Measurements from ENCODE around the gene C17orf107. TPM values are rescaled to one million over a fixed set of nuclear protein-coding genes. Genes with fewer than 3 reads are reported as not detected.
"Not testable (repeated sequence)": the region's sequence is repeated elsewhere in the genome, so short reads cannot be mapped to it uniquely, and the experiment has no call there.

Gene C17orf107
- total RNA-seq: 1 to 10 TPM; 1.9 TPM

GRCh38 chr17:4899341-4900230 lies at the start of gene C17orf107:
Gene C17orf107, plus strand, starts transcription at chr17:4899536. Its CDS starts 227 bp downstream, at chr17:4899763.
- H3K36me3 Mint-ChIP-seq (ENCODE audit: low read depth): peaks cover 8% of the 10 kb centered on the region
- peak; percentile 95 for DNase-seq
- H3K9me3 Mint-ChIP-seq: no peaks in the 10 kb centered on the region
- H3K27ac Mint-ChIP-seq: peak within 1 kb of the TSS; percentile 70
- peaks cover 32% of the 10 kb centered on the region for H3K4me1 Mint-ChIP-seq (ENCODE audit: low read depth)
- H3K4me3 Mint-ChIP-seq: peak within 1 kb of the TSS; percentile 88
- H3K27me3 Mint-ChIP-seq (ENCODE audit: low read depth): no peaks in the 10 kb centered on the region
- intact Hi-C loops (cut with micrococcal nuclease): loop anchor here (1.0 to 5.0 kb wide), 4 partner anchors 41 to 332 kb away; partner anchors contain the start of genes ARRB2, MED11, RNF167 and SLC25A11
- CTCF ChIA-PET: interaction anchor here (0.6 to 1.7 kb wide), 14 partner anchors 10 to 826 kb away, joined by 3 to 7 read pairs (median 4); partner anchors contain the start of genes GLTPD2, RNF167 and SLC25A11

GRCh38 chr17:4850246-4850645 lies 49.1 kb upstream of the C17orf107 start:
- Mint-ChIP-seq H3K4me1 (ENCODE audit: low read depth) (peaks cover 26% of the 10 kb centered on the region), H3K36me3 (ENCODE audit: low read depth) (no peaks in the 10 kb centered on the region), H3K27me3 (ENCODE audit: low read depth) (no peaks in the 10 kb centered on the region), H3K27ac (no peak overlapping the region), H3K4me3 (no peak overlapping the region), H3K9me3 (peaks cover 3% of the 10 kb centered on the region)
- CTCF ChIA-PET: interaction anchor here (0.7 kb wide), 1 partner anchor 18 kb away, joined by 6 read pairs; no protein-coding TSS in a partner anchor
- intact Hi-C loops (cut with micrococcal nuclease): no loop called here
- DNase-seq: no peak

DNA sequence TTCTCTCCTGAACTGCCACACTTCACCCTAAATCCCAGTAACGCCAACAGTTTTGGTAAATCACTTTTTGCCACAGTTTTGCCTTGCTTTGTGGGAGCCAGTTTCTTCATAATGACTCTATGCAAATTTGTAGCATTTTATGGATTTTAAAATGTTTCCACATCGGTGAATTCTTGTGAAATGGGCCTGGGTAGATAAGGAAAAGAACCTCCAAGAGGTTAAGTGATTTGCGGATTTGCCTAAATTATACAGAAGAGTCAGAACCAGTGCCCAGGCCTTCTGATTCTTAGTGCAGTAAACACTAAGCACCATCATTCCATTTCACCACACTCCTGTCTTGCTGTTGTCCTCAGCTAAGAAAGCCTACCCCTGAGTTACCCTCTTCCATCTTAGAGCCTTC lies 48.3 kb upstream of the C17orf107 start:
- Mint-ChIP-seq H3K27me3 (ENCODE audit: low read depth) (no peaks in the 10 kb centered on the region), H3K9me3 (peaks cover 3% of the 10 kb centered on the region), H3K27ac (no peak overlapping the region), H3K4me3 (no peak overlapping the region), H3K4me1 (ENCODE audit: low read depth) (peaks cover 26% of the 10 kb centered on the region), H3K36me3 (ENCODE audit: low read depth) (peaks cover 2% of the 10 kb centered on the region)
- CTCF ChIA-PET: no interaction called here
- DNase-seq: no peak
- intact Hi-C loops (cut with micrococcal nuclease): no loop called here

DNA sequence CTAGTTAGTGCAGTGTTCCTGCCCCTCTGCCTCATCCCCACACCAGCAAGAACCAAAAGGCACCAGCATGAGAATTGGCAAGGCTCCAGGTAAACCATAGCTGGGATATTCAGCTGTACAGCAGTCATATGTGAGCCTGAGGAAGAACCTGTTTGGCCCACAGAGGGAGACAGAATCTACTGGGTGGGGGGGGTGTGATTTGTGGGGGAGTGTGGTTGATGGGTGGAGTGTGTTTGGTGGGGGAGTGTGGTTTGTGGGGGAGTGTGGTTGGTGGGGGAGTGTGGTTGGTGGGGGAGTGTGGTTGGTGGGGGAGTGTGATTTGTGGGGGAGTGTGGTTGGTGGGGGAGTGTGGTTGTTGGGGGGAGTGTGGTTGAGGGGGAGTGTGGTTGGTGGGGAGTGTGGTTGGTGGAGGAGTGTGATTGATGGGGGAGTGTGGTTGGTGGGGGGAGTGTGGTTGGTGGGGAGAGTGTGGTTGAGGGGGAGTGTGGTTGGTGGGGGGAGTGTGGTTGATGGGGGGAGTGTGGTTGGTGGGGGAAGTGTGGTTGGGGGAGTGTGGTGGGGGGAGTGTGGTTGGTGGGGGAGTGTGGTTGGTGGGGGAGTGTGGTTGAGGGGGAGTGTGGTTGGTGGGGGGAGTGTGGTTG lies 46.6 kb upstream of the C17orf107 start:
- peaks cover 30% of the 10 kb centered on the region for H3K4me1 Mint-ChIP-seq (ENCODE audit: low read depth)
- CTCF ChIA-PET: no interaction called here
- H3K36me3 Mint-ChIP-seq (ENCODE audit: low read depth): peaks cover 4% of the 10 kb centered on the region
- H3K27me3 Mint-ChIP-seq (ENCODE audit: low read depth): no peaks in the 10 kb centered on the region
- H3K9me3 Mint-ChIP-seq: peaks cover 3% of the 10 kb centered on the region
- H3K27ac Mint-ChIP-seq: no peak overlapping the region
- H3K4me3 Mint-ChIP-seq: no peak overlapping the region
- intact Hi-C loops (cut with micrococcal nuclease): no loop called here
- no peak for DNase-seq

GRCh38 chr17:4853208-4853671 lies 46.1 kb upstream of the C17orf107 start:
- intact Hi-C loops (cut with micrococcal nuclease): no loop called here
- Mint-ChIP-seq H3K36me3 (ENCODE audit: low read depth) (peaks cover 4% of the 10 kb centered on the region), H3K27ac (no peak overlapping the region), H3K4me3 (no peak overlapping the region), H3K27me3 (ENCODE audit: low read depth) (no peaks in the 10 kb centered on the region), H3K9me3 (peaks cover 3% of the 10 kb centered on the region), H3K4me1 (ENCODE audit: low read depth) (peaks cover 30% of the 10 kb centered on the region)
- CTCF ChIA-PET: no interaction called here
- no peak for DNase-seq

GRCh38 chr17:4854111-4854681 lies 45.1 kb upstream of the C17orf107 start:
- intact Hi-C loops (cut with micrococcal nuclease): no loop called here
- CTCF ChIA-PET: no interaction called here
- H3K27ac Mint-ChIP-seq: peak overlapping the region; percentile 1

DNA sequence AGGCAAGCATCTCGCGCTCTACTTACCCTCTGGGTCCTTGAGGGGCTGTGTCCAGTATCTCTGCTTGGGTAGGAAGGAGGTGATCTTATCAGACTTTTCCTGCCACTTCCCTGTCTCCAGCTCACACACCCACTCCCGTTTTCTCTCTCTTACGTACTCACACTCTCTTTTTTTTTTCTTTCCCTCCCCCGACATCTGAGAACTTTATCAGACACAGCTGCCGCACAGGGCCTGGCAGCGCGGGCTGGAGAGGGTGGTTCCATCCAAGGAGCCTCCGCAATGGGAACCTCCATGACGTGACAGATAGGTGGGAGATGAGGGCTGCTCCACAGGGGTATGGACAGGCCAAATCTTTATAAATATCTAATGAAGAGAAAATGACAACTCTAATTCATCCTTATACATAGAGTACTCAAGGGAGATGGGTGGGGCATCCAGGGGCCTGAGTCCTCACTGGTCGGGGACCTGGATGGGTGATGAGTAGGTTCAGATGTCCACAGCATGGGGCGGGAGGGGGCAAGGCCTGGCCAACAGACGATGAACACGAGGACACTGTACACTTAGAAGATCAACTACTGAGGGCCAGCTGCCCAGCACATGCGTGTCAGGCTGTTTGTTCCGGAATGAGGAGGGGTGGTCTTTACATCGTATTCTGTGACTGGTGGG lies 42.9 kb upstream of the C17orf107 start:
- Mint-ChIP-seq H3K27me3 (ENCODE audit: low read depth) (no peaks in the 10 kb centered on the region), H3K36me3 (ENCODE audit: low read depth) (peaks cover 5% of the 10 kb centered on the region), H3K9me3 (peaks cover 3% of the 10 kb centered on the region), H3K4me3 (no peak overlapping the region), H3K27ac (no peak overlapping the region), H3K4me1 (ENCODE audit: low read depth) (peaks cover 22% of the 10 kb centered on the region)
- CTCF ChIA-PET: no interaction called here
- DNase-seq: no peak
- intact Hi-C loops (cut with micrococcal nuclease): no loop called here

More at GRCh38 chr17:4854111-4854681, 45.1 kb upstream of the C17orf107 start:
- no peak overlapping the region for H3K4me3 Mint-ChIP-seq
- peaks cover 35% of the 10 kb centered on the region for H3K4me1 Mint-ChIP-seq (ENCODE audit: low read depth)
- peak; percentile 18 for DNase-seq
- no peaks in the 10 kb centered on the region for H3K27me3 Mint-ChIP-seq (ENCODE audit: low read depth)
- peaks cover 4% of the 10 kb centered on the region for H3K36me3 Mint-ChIP-seq (ENCODE audit: low read depth)
- peaks cover 3% of the 10 kb centered on the region for H3K9me3 Mint-ChIP-seq

DNA sequence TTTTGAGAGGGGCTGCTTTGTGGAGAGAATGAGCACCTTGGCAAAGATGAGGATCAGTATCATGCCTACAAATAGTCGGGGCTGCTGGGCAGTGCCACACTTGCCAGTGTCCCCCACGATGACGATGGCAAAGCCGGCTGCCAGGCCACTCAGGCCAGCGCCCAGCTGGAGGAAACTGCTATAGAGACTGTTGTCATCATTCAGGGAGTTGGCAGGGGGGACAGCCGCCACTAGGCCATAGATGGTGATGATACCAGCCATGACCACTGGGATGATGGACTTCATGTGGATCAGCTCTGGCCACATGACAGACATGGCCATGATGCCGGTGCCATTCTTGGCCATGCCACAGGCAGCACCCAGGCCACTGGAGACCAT lies 42.4 kb upstream of the C17orf107 start:
- Mint-ChIP-seq H3K27me3 (ENCODE audit: low read depth) (no peaks in the 10 kb centered on the region), H3K36me3 (ENCODE audit: low read depth) (peaks cover 5% of the 10 kb centered on the region), H3K4me1 (ENCODE audit: low read depth) (peaks cover 20% of the 10 kb centered on the region), H3K4me3 (no peak overlapping the region), H3K27ac (no peak overlapping the region), H3K9me3 (peaks cover 3% of the 10 kb centered on the region)
- CTCF ChIA-PET: no interaction called here
- intact Hi-C loops (cut with micrococcal nuclease): no loop called here
- no peak for DNase-seq

- H3K4me3 Mint-ChIP-seq; H3K36me3 Mint-ChIP-seq (ENCODE audit: low read depth); H3K9me3 Mint-ChIP-seq; H3K27me3 Mint-ChIP-seq (ENCODE audit: low read depth); DNase-seq; intact Hi-C loops (cut with micrococcal nuclease); H3K27ac Mint-ChIP-seq: not testable (repeated sequence)
- CTCF ChIA-PET: interaction anchor here (0.6 kb wide), 1 partner anchor 424 kb away, joined by 3 read pairs; no protein-coding TSS in a partner anchor
- H3K4me1 Mint-ChIP-seq (ENCODE audit: low read depth): peaks cover 16% of the 10 kb centered on the region
Observed at GRCh38 chr17:4857347-4857746, 42.0 kb upstream of the C17orf107 start.

DNA sequence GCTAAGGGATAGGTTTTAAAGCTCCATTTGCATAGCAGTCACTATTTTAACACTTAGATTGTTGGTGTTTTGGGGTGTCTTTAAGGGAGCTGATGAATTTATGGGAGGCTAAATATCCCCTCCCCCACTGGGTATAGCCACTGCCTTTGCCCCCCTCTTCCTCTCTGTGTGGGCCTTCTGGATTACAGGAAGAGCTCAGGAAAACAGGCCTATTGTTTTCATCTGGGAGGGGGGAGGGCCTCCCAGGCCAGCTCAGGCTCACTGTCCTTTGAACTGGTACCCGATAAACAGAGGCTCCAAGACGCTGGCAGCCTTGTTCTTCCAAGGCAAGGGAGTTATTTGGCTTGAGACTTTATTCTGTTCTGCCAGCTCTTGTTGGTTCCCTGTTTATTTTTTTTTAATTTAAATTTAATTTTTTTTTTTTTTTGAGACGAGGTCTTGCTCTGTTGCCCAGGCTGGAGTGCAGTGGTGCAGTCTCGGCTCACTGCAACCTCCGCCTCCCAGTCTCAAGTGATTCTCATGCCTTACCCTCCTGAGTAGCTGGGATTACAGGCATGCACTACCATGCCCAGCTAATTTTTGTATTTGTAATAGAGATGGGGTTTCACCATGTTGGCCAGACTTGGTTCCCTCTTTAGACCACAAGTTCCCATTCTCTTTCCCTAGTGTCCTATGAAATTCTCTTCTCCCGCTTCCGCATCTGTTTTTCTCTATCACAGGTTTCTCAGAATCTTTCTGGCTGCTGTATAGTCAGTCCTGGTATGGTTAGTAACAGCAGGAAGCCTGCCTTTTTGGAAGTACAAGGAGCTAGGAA lies 41.1 kb upstream of the C17orf107 start:
- H3K9me3 Mint-ChIP-seq: no peaks in the 10 kb centered on the region
- H3K27me3 Mint-ChIP-seq (ENCODE audit: low read depth): no peaks in the 10 kb centered on the region
- H3K27ac Mint-ChIP-seq: no peak overlapping the region
- H3K36me3 Mint-ChIP-seq (ENCODE audit: low read depth): peaks cover 5% of the 10 kb centered on the region
- CTCF ChIA-PET: interaction anchor here (0.5 to 0.7 kb wide), 3 partner anchors 45 to 425 kb away, joined by 3 read pairs; partner anchors contain the start of gene CHRNE
- DNase-seq: no peak
- peaks cover 14% of the 10 kb centered on the region for H3K4me1 Mint-ChIP-seq (ENCODE audit: low read depth)
- H3K4me3 Mint-ChIP-seq: no peak overlapping the region
- intact Hi-C loops (cut with micrococcal nuclease): loop anchor here (2.0 kb wide), 1 partner anchor 31 kb away; no protein-coding TSS in a partner anchor

- peaks cover 5% of the 10 kb centered on the region for H3K36me3 Mint-ChIP-seq (ENCODE audit: low read depth)
- H3K4me1 Mint-ChIP-seq (ENCODE audit: low read depth): peaks cover 14% of the 10 kb centered on the region
- H3K4me3 Mint-ChIP-seq: no peak overlapping the region
- peak; percentile 47 for DNase-seq
- no peak overlapping the region for H3K27ac Mint-ChIP-seq
- H3K27me3 Mint-ChIP-seq (ENCODE audit: low read depth): no peaks in the 10 kb centered on the region
- intact Hi-C loops (cut with micrococcal nuclease): loop anchor here (2.0 kb wide), 1 partner anchor 30 kb away; no protein-coding TSS in a partner anchor
- no peaks in the 10 kb centered on the region for H3K9me3 Mint-ChIP-seq
- CTCF ChIA-PET: no interaction called here
Observed at GRCh38 chr17:4858882-4859260, 40.5 kb upstream of the C17orf107 start.
